Measurements from ENCODE around the gene GPATCH2L. TPM values are rescaled to one million over a fixed set of nuclear protein-coding genes. Genes with fewer than 3 reads are reported as not detected.

GPATCH2L gene
- total RNA-seq, 2 experiments from 2014 or later, result 54.0 to 58.2 TPM

DNA sequence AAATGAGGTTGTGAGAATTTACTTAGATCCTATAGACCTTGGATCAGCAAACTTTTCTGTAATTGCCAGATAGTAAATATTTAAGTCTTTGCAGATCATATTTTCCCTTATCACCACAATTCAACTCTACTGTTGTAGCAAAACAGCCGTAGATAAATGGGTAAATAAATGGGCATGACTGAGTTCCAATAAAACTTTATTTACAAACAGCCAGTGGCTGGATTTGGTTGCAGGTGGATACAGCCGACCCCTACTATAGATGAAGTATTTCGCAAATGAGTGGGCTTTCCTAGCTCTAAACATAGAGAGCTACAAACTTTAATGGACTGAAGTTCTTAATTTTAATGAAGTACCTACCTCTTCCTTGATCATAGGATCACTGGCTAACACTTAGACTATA lies 100.7 kb downstream of the GPATCH2L start:
- intact Hi-C loops (cut with micrococcal nuclease), result no loop called here
- no peak overlapping the region for H3K27ac Mint-ChIP-seq
- no peak for DNase-seq
- no peaks in the 10 kb centered on the region for H3K36me3 Mint-ChIP-seq (ENCODE audit: low read depth)
- H3K9me3 Mint-ChIP-seq, result no peaks in the 10 kb centered on the region
- ChIA-PET CTCF (no interaction called here), POLR2A (no interaction called here)
- TF ChIP-seq, protein P1, sequence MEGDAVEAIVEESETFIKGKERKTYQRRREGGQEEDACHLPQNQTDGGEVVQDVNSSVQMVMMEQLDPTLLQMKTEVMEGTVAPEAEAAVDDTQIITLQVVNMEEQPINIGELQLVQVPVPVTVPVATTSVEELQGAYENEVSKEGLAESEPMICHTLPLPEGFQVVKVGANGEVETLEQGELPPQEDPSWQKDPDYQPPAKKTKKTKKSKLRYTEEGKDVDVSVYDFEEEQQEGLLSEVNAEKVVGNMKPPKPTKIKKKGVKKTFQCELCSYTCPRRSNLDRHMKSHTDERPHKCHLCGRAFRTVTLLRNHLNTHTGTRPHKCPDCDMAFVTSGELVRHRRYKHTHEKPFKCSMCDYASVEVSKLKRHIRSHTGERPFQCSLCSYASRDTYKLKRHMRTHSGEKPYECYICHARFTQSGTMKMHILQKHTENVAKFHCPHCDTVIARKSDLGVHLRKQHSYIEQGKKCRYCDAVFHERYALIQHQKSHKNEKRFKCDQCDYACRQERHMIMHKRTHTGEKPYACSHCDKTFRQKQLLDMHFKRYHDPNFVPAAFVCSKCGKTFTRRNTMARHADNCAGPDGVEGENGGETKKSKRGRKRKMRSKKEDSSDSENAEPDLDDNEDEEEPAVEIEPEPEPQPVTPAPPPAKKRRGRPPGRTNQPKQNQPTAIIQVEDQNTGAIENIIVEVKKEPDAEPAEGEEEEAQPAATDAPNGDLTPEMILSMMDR (IDR thresholded peaks at IDR 0.05), result no peak
- no peaks in the 10 kb centered on the region for H3K27me3 Mint-ChIP-seq
- ATAC-seq, result no peak
- H3K4me1 Mint-ChIP-seq (ENCODE audit: low read depth), result no peaks in the 10 kb centered on the region
- no peak overlapping the region for H3K4me3 Mint-ChIP-seq

DNA sequence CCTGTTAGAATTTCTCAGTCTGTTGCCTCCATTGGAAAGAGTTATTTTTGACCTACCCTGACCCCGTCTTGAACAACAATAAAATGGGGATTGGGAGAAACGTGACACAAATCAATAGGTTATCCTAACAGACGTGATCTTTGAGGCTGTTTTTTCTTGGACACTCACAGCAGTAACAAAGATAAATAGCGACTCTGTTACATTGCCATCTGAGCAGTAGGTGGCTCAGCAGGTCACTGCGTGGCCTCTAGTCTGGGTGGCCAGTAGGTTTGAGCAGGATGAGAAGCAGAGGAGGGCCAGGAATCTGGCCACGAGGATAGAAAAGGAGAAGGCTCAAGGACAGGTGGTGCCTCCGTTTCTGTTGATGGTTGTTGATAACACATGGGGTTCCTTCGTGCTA lies 101.4 kb downstream of the GPATCH2L start:
- no peak overlapping the region for H3K4me3 Mint-ChIP-seq
- no peaks in the 10 kb centered on the region for H3K27me3 Mint-ChIP-seq
- TF ChIP-seq, protein P1 (IDR thresholded peaks at IDR 0.05), result no peak
- ATAC-seq (no peak), DNase-seq (no peak)
- POLR2A ChIA-PET, result no interaction called here
- intact Hi-C loops (cut with micrococcal nuclease), result no loop called here
- CTCF ChIA-PET, result no interaction called here
- H3K36me3 Mint-ChIP-seq (ENCODE audit: low read depth), result no peaks in the 10 kb centered on the region
- no peak overlapping the region for H3K27ac Mint-ChIP-seq
- H3K9me3 Mint-ChIP-seq, result no peaks in the 10 kb centered on the region
- H3K4me1 Mint-ChIP-seq (ENCODE audit: low read depth), result no peaks in the 10 kb centered on the region

DNA sequence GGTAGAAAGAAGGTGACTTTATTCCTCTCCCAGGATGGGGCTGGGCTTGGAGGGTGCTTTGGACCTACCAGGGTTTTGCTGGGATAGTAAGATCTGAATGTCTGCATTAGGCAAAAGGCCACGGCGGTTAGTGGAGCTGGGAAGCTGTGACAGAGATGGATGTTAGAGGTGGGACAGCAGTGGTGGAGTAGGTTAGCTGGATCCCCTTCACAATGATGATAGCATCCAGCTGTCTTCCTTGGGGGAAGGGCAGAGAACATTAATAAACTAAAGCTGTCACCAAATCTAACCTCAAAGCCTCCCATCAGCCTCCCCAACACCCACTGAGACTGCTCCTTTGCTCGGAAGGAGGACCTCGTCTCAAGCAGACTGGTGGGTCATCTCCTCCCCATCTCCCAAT lies 104.8 kb downstream of the GPATCH2L start:
- TF ChIP-seq, protein P1 (IDR thresholded peaks at IDR 0.05), result no peak
- Mint-ChIP-seq H3K4me1 (ENCODE audit: low read depth) (peaks cover 4% of the 10 kb centered on the region), H3K36me3 (ENCODE audit: low read depth) (no peaks in the 10 kb centered on the region), H3K9me3 (no peaks in the 10 kb centered on the region), H3K27ac (no peak overlapping the region), H3K27me3 (no peaks in the 10 kb centered on the region), H3K4me3 (no peak overlapping the region)
- ChIA-PET CTCF (no interaction called here), POLR2A (no interaction called here)
- intact Hi-C loops (cut with micrococcal nuclease), result no loop called here
- ATAC-seq (no peak), DNase-seq (no peak)

- H3K36me3 Mint-ChIP-seq (ENCODE audit: low read depth), result no peaks in the 10 kb centered on the region
- ChIA-PET POLR2A (interaction anchor here (0.7 kb wide), 1 partner anchor 25 kb away, joined by 3 read pairs; no protein-coding TSS in a partner anchor), CTCF (no interaction called here)
- intact Hi-C loops (cut with micrococcal nuclease), result no loop called here
- no peaks in the 10 kb centered on the region for H3K9me3 Mint-ChIP-seq
- H3K27ac Mint-ChIP-seq, result no peak overlapping the region
- DNase-seq (no peak), ATAC-seq (no peak)
- H3K4me3 Mint-ChIP-seq, result no peak overlapping the region
- TF ChIP-seq, protein P1 (IDR thresholded peaks at IDR 0.05), result no peak
- H3K4me1 Mint-ChIP-seq (ENCODE audit: low read depth), result peaks cover 4% of the 10 kb centered on the region
- H3K27me3 Mint-ChIP-seq, result peaks cover under 1% of the 10 kb centered on the region
Measured at GRCh38 chr14:76257111-76257803, 105.5 kb downstream of the GPATCH2L start.

GRCh38 chr14:76257842-76258397 lies 106.2 kb downstream of the GPATCH2L start:
- no peak overlapping the region for H3K4me3 Mint-ChIP-seq
- no peak overlapping the region for H3K27ac Mint-ChIP-seq
- no peaks in the 10 kb centered on the region for H3K36me3 Mint-ChIP-seq (ENCODE audit: low read depth)
- TF ChIP-seq, protein P1 (IDR thresholded peaks at IDR 0.05), result no peak
- no peak for DNase-seq
- no peak for ATAC-seq
- H3K9me3 Mint-ChIP-seq, result no peaks in the 10 kb centered on the region
- peaks cover 2% of the 10 kb centered on the region for H3K27me3 Mint-ChIP-seq
- ChIA-PET POLR2A (interaction anchor here (0.7 kb wide), 1 partner anchor 26 kb away, joined by 3 read pairs; no protein-coding TSS in a partner anchor), CTCF (no interaction called here)
- H3K4me1 Mint-ChIP-seq (ENCODE audit: low read depth), result peaks cover 4% of the 10 kb centered on the region
- intact Hi-C loops (cut with micrococcal nuclease), result no loop called here
